GM12891 (cell line): Measurements from ENCODE around the gene USH2A.

ENCODE experiments used
- POLR2A ChIP-seq: IDR thresholded peaks from 2 replicates; pipeline ENCODE4 v1.6.1; 2011; ENCODE audit warnings: low read depth, low read length, control low read depth
- POLR2AphosphoS5 ChIP-seq: IDR thresholded peaks from 2 replicates; pipeline ENCODE4 v1.6.1; 2011; ENCODE audit warnings: low read depth, low read length, control low read depth
- TAF1 ChIP-seq: IDR thresholded peaks from 2 replicates; pipeline ENCODE4 v1.6.1; 2011; ENCODE audit warnings: low read depth, low read length, control low read depth

GRCh38 chr1:216123446-216124191 lies 299.6 kb downstream of the USH2A start:
- no peak for TF ChIP-seq POLR2A
- no peak for TF ChIP-seq POLR2AphosphoS5
- TF ChIP-seq TAF1 = no peak
